Measurements from ENCODE around the gene SCMH1. TPM values are rescaled to one million over a fixed set of nuclear protein-coding genes. Genes with fewer than 3 reads are reported as not detected.

The SCMH1 gene
- total RNA-seq, 1 experiment from 2014 or later: 19.4 TPM

- TF ChIP-seq USF1 (CRISPR knock-in tag; IDR thresholded peaks at IDR 0.05) (0 out of 2 replicates have a peak, but pooled peaks have one; percentile 34), HMGA2 (CRISPR knock-in tag; IDR thresholded peaks at IDR 0.05) (no peak), ATF3 (CRISPR knock-in tag; conservative IDR thresholded peaks at IDR 0.05) (no peak), FOXJ3 (CRISPR knock-in tag; IDR thresholded peaks at IDR 0.05; ENCODE audit: borderline replicate concordance) (no peak), SP1 (CRISPR knock-in tag; conservative IDR thresholded peaks at IDR 0.05) (peak; percentile 65), ZBTB21 (CRISPR knock-in tag; IDR thresholded peaks at IDR 0.05; ENCODE audit: borderline replicate concordance) (no peak), ZNF671 (CRISPR knock-in tag; IDR thresholded peaks at IDR 0.05) (no peak), AFF4 (CRISPR knock-in tag; IDR thresholded peaks at IDR 0.05; ENCODE audit: borderline replicate concordance) (0 out of 2 replicates have a peak, but pooled peaks have one; percentile 31), ATF2 (CRISPR knock-in tag; IDR thresholded peaks at IDR 0.05; ENCODE audit: borderline replicate concordance, low read depth) (no peak), GTF2I (CRISPR knock-in tag; conservative IDR thresholded peaks at IDR 0.05) (0 out of 2 replicates have a peak, but pooled peaks have one; percentile 37), KAT7 (CRISPR knock-in tag; IDR thresholded peaks at IDR 0.05; ENCODE audit: borderline replicate concordance) (no peak; the same call in 1 of the 2 replicates), NR2C2 (CRISPR knock-in tag; IDR thresholded peaks at IDR 0.05) (no peak), ZNF219 (CRISPR knock-in tag; IDR thresholded peaks at IDR 0.05; ENCODE audit: borderline replicate concordance) (no peak), HMGXB4 (CRISPR knock-in tag; IDR thresholded peaks at IDR 0.05) (peak; percentile 77), ZNF281 (CRISPR knock-in tag; IDR thresholded peaks at IDR 0.05) (no peak; the same call in 1 of the 2 replicates), ZNF423 (CRISPR knock-in tag; IDR thresholded peaks at IDR 0.05) (no peak), ESRRA (CRISPR knock-in tag; IDR thresholded peaks at IDR 0.05; ENCODE audit: borderline replicate concordance) (peak; percentile 10; the same call in 1 of the 2 replicates), ETV6 (CRISPR knock-in tag; IDR thresholded peaks at IDR 0.05) (peak; percentile 74), USF2 (CRISPR knock-in tag; IDR thresholded peaks at IDR 0.05) (no peak), RELA (CRISPR knock-in tag; IDR thresholded peaks at IDR 0.05; ENCODE audit: borderline replicate concordance) (no peak), ZBTB43 (CRISPR knock-in tag; IDR thresholded peaks at IDR 0.05) (peak; percentile 49; the same call in 1 of the 2 replicates), FOXK1 (CRISPR knock-in tag; IDR thresholded peaks at IDR 0.05) (0 out of 2 replicates have a peak, but pooled peaks have one; percentile 6), ZSCAN18 (CRISPR knock-in tag; IDR thresholded peaks at IDR 0.05) (no peak)
Observed at GRCh38 chr1:40979241-40980067, 262.7 kb downstream of the SCMH1 start, which contains the start of gene CTPS1 (continued).
